Skin epidermis (tissue), 12 donors: ENCODE data around the gene APPL1.
"Not testable (repeated sequence)": the region's sequence is repeated elsewhere in the genome, so short reads cannot be mapped to it uniquely, and the experiment has no call there.

Experiments used
- H3K27ac ChIP-seq, 21 experiments: fragments of 200-600 bp; sonication (generic) in 11 of 21; one replicate each; pipeline ENCODE4 v1.5.0; 2020; ENCODE audit warnings: mild to moderate bottlenecking in 3 of 21, inconsistent platforms in 2 of 21, moderate library complexity in 2 of 21
- H3K4me3 ChIP-seq, 7 experiments: fragments of 200-600 bp; sonication (generic) in 2 of 7; one replicate each; pipeline ENCODE4 v1.5.0; 2020; ENCODE audit warnings: inconsistent platforms in 2 of 7, mild to moderate bottlenecking in 2 of 7, moderate library complexity in 1 of 7

APPL1 gene

DNA sequence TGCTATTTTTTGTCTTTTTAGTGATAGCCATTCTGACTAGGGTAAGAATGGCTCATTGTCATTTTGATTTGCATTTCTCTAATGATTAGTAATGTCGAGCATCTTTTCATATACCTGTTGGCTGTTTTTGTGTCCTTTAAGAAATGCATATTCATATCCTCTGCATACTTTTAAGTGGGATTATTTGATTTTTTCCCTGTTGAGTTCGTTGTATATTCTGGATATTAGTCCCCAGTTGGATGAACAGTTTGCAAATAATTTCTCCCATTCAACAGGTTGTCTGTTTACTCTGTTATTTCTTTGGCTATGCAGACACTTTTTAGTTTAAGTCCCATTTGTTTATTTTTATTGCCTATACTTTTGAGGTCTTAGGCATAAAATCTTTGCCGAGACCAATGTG is 34.4 kb downstream of the APPL1 start:
- no peak overlapping the region for H3K27ac ChIP-seq
- no peak overlapping the region for H3K4me3 ChIP-seq

DNA sequence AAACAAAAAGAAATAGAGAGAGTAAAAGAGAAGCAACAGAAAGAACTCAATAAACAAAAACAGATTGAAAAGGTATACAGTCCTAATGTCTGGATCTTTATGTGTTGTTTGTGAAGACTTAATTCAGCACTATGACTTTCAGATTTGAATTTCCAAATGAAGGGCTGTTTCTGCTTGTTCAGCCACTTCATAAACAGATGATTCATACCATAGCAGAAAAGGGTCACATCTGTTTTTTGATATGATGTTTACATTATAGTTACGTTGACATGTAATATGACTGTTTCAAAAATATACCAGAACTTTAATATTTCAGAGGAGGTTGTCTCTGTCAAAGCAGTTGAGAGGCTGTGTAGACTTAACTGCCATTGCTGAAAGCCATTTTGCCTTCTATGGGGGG is 40.9 kb downstream of the APPL1 start:
- Histone ChIP-seq H3K4me3 (no peak overlapping the region), H3K27ac (no peak overlapping the region)

DNA sequence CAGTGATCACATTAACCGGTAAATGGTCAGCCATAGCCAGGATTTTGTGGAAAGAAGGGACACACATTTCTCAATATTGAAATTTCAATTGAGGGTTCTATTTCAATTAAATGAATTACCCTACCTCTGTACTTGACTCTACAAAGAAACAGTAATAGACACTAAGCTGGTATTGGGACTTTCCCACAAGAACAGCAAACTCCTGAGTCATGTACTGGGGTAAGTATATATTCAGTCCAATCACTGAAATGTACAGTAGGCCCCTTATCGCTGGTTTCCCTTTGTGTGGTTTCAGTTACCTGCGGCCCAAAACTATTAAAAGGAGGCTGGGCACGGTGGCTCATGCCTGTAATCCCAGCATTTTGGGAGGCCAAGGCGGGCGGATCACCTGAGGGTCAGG is 47.3 kb downstream of the APPL1 start:
- Histone ChIP-seq H3K4me3 (no peak overlapping the region), H3K27ac (no peak overlapping the region)

DNA sequence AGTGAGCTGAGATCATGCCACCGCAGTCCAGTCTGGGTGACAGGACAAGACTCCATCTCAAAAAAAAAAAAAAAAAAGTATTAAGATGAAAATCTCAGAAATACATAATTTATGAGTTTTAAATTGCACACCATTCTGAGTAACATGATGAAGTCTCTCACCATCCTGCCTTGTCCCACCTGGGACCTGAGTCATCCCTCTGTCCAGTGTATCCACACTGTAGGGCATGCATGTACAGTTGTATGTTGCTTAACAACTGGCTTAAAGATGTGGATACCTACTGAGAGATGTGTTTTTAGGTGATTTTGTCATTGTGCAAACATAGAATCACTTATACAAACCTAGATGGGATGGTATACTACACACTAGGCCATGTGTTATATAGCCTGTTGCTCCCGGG is 47.9 kb downstream of the APPL1 start:
- no peak overlapping the region for H3K27ac ChIP-seq
- H3K4me3 ChIP-seq, result no peak overlapping the region

DNA sequence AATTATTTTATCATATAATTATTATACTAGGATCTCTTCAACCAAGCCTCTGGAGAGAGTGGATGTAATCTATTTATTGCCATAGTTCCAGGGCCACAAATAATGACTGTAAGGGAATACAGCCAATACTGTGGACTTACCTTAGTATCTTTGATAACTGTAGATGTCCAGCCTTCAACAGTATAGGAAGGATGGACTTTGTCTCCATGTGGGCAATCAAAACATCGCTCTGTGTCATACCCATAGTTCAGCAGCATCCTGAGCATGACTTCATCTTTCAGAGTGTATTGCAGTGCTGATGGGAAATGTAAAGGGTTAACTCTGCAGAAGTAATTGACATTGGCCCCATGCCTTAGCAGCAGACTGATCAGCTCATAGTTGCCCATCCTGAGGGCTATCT is 50.7 kb downstream of the APPL1 start:
- Histone ChIP-seq H3K27ac (no peak overlapping the region), H3K4me3 (no peak overlapping the region)

DNA sequence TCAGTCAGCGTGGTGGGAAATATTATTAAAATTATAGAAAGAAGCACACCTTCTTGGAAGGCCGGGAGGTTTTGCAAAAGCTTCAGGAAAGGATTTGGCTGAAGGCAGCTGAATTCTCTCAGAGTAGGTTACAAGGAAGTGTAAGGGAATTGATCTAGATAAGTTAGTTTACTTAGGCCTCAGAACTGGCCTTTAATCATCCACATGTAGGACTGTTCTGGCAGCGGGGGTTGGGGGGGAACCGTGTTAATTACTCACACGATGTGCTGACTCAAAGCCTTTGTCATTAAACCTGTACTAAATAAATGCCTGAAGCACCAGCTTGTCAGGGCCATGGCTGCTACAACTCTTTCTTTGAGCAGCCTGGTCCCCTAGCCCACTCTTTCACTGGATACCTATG is 52.2 kb downstream of the APPL1 start:
- no peak overlapping the region for H3K27ac ChIP-seq
- H3K4me3 ChIP-seq, result no peak overlapping the region

DNA sequence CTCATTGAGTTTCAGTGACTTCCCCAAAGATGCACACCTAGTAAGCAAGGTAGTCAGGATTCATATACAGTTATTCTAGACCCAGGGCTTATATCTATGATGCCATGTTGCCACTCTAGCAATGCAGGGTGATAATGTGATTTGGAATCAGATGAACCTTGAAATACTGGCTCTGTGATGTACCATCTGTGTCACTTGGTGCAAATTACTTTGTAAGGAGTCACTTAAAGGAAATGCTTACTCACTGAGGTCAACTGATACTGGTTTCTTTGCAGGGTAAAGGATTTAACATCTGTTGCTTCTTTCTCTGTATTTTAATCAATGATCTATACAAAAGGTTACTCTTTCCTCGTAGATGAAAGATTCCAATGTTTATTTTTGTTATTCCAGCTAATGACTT is 54.2 kb downstream of the APPL1 start:
- no peak overlapping the region for H3K27ac ChIP-seq
- H3K4me3 ChIP-seq, result no peak overlapping the region

DNA sequence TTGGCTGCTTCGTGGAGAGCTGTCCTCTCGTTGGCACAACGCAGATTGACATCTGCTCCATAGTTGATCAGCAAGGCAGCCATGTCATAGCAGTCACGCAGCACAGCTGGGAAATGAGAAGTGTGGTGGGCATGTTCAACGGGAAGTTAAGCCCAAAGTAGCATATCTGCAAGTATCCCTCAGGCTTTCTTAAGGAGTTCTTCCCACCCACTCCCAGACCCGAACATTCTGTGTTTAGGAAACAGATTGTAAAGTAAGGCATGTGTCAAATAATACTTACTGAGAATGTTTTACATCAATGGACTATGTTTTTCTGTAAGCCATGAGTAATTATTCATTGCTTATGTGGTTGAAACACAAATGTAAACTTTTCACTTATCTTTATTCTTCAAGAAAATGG is 55.8 kb downstream of the APPL1 start:
- Histone ChIP-seq H3K4me3 (no peak overlapping the region), H3K27ac (no peak overlapping the region)

DNA sequence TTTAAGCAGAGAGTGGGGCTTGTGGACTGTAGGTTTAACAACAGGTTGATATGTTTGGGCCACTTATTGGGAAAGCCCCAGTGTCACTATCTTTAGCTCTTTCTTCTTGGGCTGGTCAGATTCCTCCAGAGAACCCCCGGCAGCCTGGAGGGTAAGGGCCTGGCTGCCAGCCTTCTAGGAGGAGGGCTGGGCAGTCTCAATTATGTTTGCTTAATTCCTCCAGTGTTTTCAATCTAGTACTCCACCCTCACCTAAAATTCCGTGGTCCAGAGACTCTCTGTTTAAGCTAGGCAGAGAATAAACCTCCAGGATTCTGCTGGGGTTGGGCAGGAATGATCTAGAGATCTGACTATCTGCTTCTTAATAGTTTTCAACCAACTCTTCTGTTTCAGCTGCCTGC is 59.7 kb downstream of the APPL1 start:
- no peak overlapping the region for H3K4me3 ChIP-seq
- H3K27ac ChIP-seq, result no peak overlapping the region

DNA sequence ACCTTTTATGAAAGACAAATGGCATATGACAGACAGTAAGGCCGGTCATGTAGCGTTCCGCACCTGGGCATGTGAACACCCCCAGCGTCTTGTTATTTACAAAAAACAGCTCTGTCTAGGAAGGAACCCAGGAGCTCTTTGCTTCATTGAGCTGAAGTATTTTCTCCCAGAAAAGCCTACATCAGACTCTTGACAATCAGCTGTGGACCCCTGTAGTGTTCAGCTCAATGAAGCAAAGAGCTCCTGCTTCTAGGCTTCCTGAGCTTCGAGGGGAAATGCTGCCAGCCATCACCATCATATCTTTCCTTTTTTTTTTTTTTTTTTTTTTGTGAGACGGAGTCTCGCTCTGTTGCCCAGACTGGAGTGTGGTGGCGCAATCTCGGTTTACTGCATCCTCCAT is 60.9 kb downstream of the APPL1 start:
- Histone ChIP-seq H3K4me3 (no peak overlapping the region), H3K27ac (no peak overlapping the region)

DNA sequence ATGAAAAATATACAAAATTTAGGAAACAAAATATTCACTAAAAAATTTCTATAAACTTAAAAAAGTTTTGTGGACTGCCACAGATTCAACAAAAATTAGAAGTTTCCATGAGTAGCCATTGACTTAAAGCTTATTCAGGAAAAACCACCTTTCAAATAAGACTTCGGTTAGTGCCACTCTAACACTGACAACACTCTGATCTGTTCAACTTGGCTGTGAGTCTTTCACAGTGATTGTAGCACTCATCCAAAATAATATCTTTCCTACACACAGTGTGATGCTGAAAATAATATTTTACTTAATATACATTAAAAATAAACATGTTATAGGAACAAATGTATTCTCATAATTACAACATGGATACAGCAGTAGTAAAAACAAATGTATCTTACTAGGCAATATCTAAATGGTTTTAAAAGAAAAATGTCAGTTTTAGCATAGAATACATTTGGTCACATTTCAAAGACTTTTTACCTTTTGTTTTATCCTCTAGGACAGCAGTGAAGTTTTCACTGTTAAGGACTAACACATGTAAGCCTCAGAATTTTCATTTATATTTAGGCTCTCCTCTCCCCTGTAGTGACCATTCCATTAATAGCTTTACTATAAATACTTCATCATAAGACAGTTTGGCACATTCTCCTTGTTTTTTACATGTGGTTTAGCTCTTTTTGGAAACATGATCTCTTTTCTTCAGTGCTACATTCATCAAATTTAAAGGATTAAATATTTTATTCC is 64.8 kb downstream of the APPL1 start, which contains the start of gene ASB14:
ASB14 (minus strand) TSS at position 527 of the 738 bp plus-strand sequence. CDS start 652 bp downstream, outside the sequence.
- no peak within 1 kb of the TSS for H3K4me3 ChIP-seq
- no peak within 1 kb of the TSS for H3K27ac ChIP-seq

DNA sequence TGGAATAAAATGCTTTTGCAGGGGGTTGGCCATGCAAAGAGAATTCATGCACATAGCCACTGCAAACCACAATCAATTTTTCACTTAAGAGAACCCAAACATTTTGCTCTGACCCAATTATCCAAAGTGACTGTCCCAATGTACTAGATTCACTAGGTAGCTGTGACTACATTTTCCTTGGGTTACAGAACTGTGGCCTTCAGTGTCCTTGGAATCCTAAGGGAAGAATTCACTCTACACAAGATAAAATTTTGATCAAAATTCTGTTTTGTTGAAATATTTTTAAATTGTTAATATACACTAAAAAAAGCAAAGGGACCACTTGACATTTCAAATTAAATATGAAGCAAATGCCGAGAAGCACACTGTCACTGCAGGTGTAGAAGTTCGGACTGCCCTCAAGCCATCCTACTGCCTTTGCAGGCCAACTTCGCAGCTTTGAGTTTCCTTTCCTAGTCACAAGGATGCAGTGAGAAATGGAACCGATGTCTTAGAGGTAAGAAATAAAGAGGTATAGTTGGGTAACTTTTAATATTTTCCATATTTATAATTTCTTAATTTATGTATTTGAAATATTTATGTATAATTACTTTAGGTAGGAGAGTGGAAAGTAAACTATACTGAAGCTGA is 65.5 kb downstream of the APPL1 start:
- Histone ChIP-seq H3K4me3 (no peak overlapping the region), H3K27ac (no peak overlapping the region)

DNA sequence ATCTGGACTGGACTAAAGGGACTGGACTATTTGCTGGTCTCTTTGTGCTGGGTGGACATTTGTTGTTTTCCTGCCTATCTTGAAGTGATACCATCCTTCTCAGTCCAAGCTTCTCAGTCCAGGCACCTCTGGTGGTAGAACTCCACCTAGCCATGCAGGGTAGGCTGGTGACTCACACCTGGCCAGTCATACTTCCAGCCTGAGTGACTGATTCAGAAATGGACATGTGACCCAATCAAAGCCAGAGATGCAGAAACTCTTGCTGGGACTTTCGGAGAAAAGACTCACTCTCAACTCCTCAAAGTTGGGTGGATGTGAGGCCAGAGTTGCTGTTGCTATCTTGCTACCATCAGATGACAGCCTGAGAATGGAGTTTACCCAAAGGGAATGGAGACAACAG is 70.5 kb downstream of the APPL1 start:
- no peak overlapping the region for H3K4me3 ChIP-seq
- no peak overlapping the region for H3K27ac ChIP-seq

DNA sequence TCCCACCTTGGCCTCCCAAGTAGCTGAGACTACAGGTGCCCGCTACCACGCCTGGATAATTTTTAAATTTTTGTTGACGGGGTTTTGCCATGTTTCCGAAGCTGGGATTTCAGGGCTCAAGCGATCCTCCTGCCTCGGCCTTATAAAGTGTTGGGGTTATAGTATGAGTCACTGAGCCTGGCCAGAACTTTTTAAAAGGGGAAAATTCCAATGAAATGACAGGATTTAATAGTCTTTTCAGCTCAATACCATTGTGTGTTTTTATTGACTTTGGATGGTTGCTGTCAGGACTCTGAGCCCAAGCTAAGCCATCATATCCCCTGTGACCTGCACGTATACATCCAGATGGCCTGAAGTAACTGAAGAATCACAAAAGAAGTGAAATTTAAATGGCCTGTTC is 76.0 kb downstream of the APPL1 start:
- H3K27ac ChIP-seq, H3K4me3 ChIP-seq: not testable (repeated sequence)

DNA sequence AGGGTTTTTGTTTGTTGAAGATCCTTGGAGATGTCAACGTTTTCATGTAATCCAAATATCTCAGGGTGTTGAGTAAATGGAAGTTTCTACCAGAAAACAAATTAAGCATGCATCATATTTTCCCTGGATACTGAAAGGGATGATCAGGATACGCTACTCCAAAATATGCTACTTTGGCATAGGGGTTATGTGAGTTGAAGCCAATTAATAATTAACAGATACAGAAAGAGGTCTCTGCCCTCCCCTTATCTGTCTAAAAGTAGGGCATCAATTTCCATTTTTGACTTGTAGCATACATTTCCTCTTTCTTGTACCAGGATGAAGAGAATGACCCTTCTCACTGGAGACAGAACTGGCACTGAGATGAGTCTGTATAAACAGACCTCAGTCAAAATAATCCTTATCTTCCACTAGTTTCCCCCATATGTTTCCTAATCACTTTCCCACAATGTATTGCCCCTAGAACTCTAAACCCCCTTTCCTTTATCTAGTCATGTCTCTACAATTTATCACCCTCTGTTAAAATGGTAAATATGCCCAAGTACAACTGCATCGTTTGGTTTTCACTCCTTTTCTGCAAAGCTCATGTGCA is 82.3 kb downstream of the APPL1 start:
- H3K4me3 ChIP-seq, result no peak overlapping the region

DNA sequence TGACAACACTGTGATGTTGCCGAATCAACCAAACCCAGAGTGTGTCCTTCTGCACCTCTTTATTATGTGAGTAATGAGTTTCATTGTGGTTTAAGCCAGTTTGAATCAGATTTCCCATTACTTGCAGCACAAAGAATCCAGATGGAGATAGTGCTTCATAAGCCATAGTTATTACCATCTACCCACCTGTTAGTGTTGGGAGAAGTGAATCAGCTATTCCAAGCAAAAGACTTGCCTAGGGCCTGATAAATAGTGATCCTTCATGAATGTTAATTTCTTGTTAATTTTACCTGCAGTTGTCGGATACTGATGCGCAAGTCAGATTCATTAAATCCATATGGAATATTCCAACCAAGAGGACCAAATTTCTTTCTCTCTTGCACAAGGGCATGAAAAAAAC is 86.7 kb downstream of the APPL1 start:
- no peak overlapping the region for H3K4me3 ChIP-seq
- H3K27ac ChIP-seq, result no peak overlapping the region

More for the DNA sequence above, 82.3 kb downstream of the APPL1 start:
- H3K27ac ChIP-seq, result no peak overlapping the region
